Testis (tissue), 2 donors: Measurements from ENCODE around the gene ADSS1.

ENCODE experiments used
- CTCF ChIP-seq, 3 experiments: fragments of 450-650 bp in 2 of 3; fragments of 200-600 bp in 1 of 3; sonication (generic) in 1 of 3; IDR thresholded peaks; one replicate each; pipeline ENCODE4 v1.5.1; 2016 to 2019; ENCODE audit warnings: antibody characterized with exemption in 3 of 3, mild to moderate bottlenecking in 2 of 3, moderate library complexity in 1 of 3
- POLR2A ChIP-seq: fragments of 450-650 bp; IDR thresholded peaks from one replicate; pipeline ENCODE4 v1.6.1; 2017; ENCODE audit warnings: antibody characterized with exemption, mild to moderate bottlenecking, moderate library complexity

- TF ChIP-seq CTCF (IDR thresholded peaks at IDR 0.05), result no peak
- no peak for TF ChIP-seq POLR2A
These were observed 19.7 kb downstream of the ADSS1 start for GRCh38 chr14:104743461-104744380.
